HepG2 (cell line): ENCODE data around the gene SRRM4. TPM values are rescaled to one million over a fixed set of nuclear protein-coding genes. Genes with fewer than 3 reads are reported as not detected.

Experiments
- ATAC-seq: fragments of 200-7000 bp; cut with Tn5 transposase; 3 replicates; pipeline ENCODE4 v1.9.1; 2020; ENCODE audit warnings: mild to moderate bottlenecking, moderate library complexity
- BruUV-seq: library from RNA; stranded (reverse); fragments of 400-500 nt; replicated peaks from 2 replicates; lab custom pipeline; 2021; lab: Mats Ljungman, UMichigan
- CTCF ChIA-PET: fragments of 300-600 bp; formaldehyde crosslinking; extraction: SDS; loops from one replicate; lab custom pipeline; 2021; ENCODE audit warnings: low total read pairs, inconsistent platforms, low intra/inter-chr PET ratio; lab: Yijun Ruan, JAX
- POLR2A ChIA-PET: fragments of 350-600 bp; sonication (Branson Sonifier 250); formaldehyde crosslinking; loops from one replicate; lab custom pipeline; 2020; ENCODE audit warnings: antibody characterized with exemption, inconsistent platforms; lab: Yijun Ruan, JAX
- DNase-seq: peaks from one replicate; pipeline ENCODE4 v3.0.0-alpha.2; 2015; ENCODE audit warnings: low spot score
- FAIRE-seq: peaks from 3 replicates; lab custom pipeline; 2011; peaks lifted over from hg19 to GRCh38; lab: Jason Lieb, UNC
- H2AFZ ChIP-seq: one replicate; pipeline ENCODE4 v1.6.1; 2011; ENCODE audit warnings: low read length, inconsistent platforms
- H3K27ac ChIP-seq: fragments of 300-600 bp; 3 replicates; pipeline ENCODE4 v1.8.0; 2011; ENCODE audit warnings: mixed run types, mild to moderate bottlenecking, mixed read lengths, low read length, inconsistent platforms; ENCODE audit not compliant: insufficient read depth; ENCODE audit errors: extremely low read length
- H3K27me3 ChIP-seq, 2 experiments: fragments of 200-600 bp in 1 of 2; 2 replicates in 1 of 2; 3 replicates in 1 of 2; pipeline versions ENCODE4 v1.6.0 to v1.8.0; 2011; ENCODE audit warnings: low read length in 2 of 2, mild to moderate bottlenecking in 2 of 2, moderate library complexity in 2 of 2, inconsistent platforms in 1 of 2; ENCODE audit not compliant: insufficient read depth in 2 of 2, control insufficient read depth in 1 of 2
- H3K36me3 ChIP-seq, 2 experiments: fragments of 200-600 bp in 1 of 2; replicated peaks in 1 of 2; 2 replicates in 1 of 2; 3 replicates in 1 of 2; pipeline versions ENCODE4 v1.5.1 to v1.8.0; 2011; ENCODE audit warnings: low read length in 2 of 2, inconsistent platforms in 1 of 2; ENCODE audit not compliant: insufficient read depth in 2 of 2, control insufficient read depth in 1 of 2
- H3K4me1 ChIP-seq: 2 replicates; pipeline ENCODE4 v1.5.1; 2012; ENCODE audit warnings: low read length, inconsistent platforms; ENCODE audit not compliant: insufficient read depth
- H3K4me2 ChIP-seq: 2 replicates; pipeline ENCODE4 v1.6.0; 2011; ENCODE audit warnings: low read depth, low read length, inconsistent platforms
- H3K4me3 ChIP-seq, 3 experiments: fragments of 200-600 bp in 1 of 3; sonication (generic), shearing (Covaris generic) in 1 of 3; replicated peaks in 1 of 3; 2 replicates each; pipeline ENCODE4 v1.5.1; 2011 to 2016; ENCODE audit warnings: low read length in 3 of 3, inconsistent platforms in 2 of 3, low read depth in 2 of 3, mild to moderate bottlenecking in 2 of 3, control low read depth in 1 of 3, mixed read lengths in 1 of 3; ENCODE audit not compliant: insufficient read depth in 1 of 3
- H3K79me2 ChIP-seq: one replicate; pipeline ENCODE4 v1.6.1; 2011; ENCODE audit warnings: low read length, inconsistent platforms; ENCODE audit not compliant: insufficient read depth
- H3K9ac ChIP-seq: 2 replicates; pipeline ENCODE4 v1.6.0; 2011; ENCODE audit warnings: mild to moderate bottlenecking, low read depth, low read length, inconsistent platforms; ENCODE audit not compliant: insufficient read depth
- H3K9me3 ChIP-seq: 2 replicates; pipeline ENCODE4 v1.5.1; 2012; ENCODE audit warnings: mild to moderate bottlenecking, low read length
- H4K20me1 ChIP-seq: 2 replicates; pipeline ENCODE4 v1.6.0; 2011; ENCODE audit warnings: inconsistent platforms, mild to moderate bottlenecking, low read length, moderate library complexity; ENCODE audit not compliant: insufficient read depth
- ZNF350 ChIP-seq: sonication (generic); formaldehyde crosslinking; IDR thresholded peaks from 2 replicates; pipeline ENCODE4 v1.4.0; 2020; ENCODE audit warnings: mild to moderate bottlenecking, low read depth, missing genetic modification reagents, borderline replicate concordance
- WGBS: methylation state at CpG from one replicate; pipeline ENCODE4 v1.1.6; 2017; ENCODE audit warnings: low lambda C conversion rate; 5-methylcytosine and 5-hydroxymethylcytosine counted together
- in situ Hi-C: cut with HindIII; loops from 2 replicates; pipeline ENCODE4 v1.10.0; 2017; ENCODE audit warnings: low pct_unique_long_range_greater_than_20kb; ENCODE audit not compliant: extremely low pct_ligation_motif_present
- intact Hi-C: fragments of 100-400 bp; cut with micrococcal nuclease; formaldehyde crosslinking; loops from one replicate; pipeline ENCODE4 v1.10.0; 2022; ENCODE audit not compliant: unreplicated experiment
- polyA plus RNA-seq, 8 experiments: library from polyadenylated mRNA; depleted of rRNA in 3 of 8; stranded (reverse) in 7 of 8; unstranded in 1 of 8; fragments of >200 nt; fragmentation: Illumina TruSeq in 4 of 8; extraction: Trizol in 4 of 8; gene quantifications; 2 replicates each; pipeline versions ENCODE4 v1.2.1 to v1.2.3, GENCODE V29; 2011 to 2016; ENCODE audit warnings: low read depth in 4 of 8, missing spikeins in 1 of 8, mixed read lengths in 1 of 8; ENCODE audit not compliant: insufficient read depth in 1 of 8
- total RNA-seq, 5 experiments: library from RNA; depleted of rRNA; stranded (reverse); fragments of >200 nt; fragmentation: Illumina TruSeq; extraction: Trizol; gene quantifications; 2 replicates each; pipeline ENCODE4 v1.2.3, GENCODE V29; 2016; ENCODE audit warnings: low read depth in 1 of 5
- TF ChIP-seq, protein P1 (sequence below): sonication (generic); formaldehyde crosslinking; IDR thresholded peaks from 2 replicates; pipeline ENCODE4 v1.5.1; 2020; ENCODE audit warnings: missing genetic modification reagents, mild to moderate bottlenecking, borderline replicate concordance
- TF ChIP-seq, protein P2 (sequence below): sonication (generic); formaldehyde crosslinking; IDR thresholded peaks from 2 replicates; pipeline ENCODE4 v1.4.0; 2020; ENCODE audit warnings: mild to moderate bottlenecking, missing genetic modification reagents, borderline replicate concordance
- TF ChIP-seq, protein P3 (sequence below): fragments of 450-650 bp; IDR thresholded peaks from 2 replicates; pipeline ENCODE4 v1.6.1; 2017

Gene SRRM4
- total and polyA plus RNA-seq, 2 of the 13 experiments (the other 11 are each of a cell fraction or from before 2014, with no cell fraction given) = not detected

GRCh38 chr12:119206348-119207062 lies 225.2 kb downstream of the SRRM4 start (continued):
- TF ChIP-seq ZNF350 (CRISPR knock-in tag) = no peak
- TF ChIP-seq, protein P1, sequence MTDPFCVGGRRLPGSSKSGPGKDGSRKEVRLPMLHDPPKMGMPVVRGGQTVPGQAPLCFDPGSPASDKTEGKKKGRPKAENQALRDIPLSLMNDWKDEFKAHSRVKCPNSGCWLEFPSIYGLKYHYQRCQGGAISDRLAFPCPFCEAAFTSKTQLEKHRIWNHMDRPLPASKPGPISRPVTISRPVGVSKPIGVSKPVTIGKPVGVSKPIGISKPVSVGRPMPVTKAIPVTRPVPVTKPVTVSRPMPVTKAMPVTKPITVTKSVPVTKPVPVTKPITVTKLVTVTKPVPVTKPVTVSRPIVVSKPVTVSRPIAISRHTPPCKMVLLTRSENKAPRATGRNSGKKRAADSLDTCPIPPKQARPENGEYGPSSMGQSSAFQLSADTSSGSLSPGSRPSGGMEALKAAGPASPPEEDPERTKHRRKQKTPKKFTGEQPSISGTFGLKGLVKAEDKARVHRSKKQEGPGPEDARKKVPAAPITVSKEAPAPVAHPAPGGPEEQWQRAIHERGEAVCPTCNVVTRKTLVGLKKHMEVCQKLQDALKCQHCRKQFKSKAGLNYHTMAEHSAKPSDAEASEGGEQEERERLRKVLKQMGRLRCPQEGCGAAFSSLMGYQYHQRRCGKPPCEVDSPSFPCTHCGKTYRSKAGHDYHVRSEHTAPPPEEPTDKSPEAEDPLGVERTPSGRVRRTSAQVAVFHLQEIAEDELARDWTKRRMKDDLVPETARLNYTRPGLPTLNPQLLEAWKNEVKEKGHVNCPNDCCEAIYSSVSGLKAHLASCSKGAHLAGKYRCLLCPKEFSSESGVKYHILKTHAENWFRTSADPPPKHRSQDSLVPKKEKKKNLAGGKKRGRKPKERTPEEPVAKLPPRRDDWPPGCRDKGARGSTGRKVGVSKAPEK (CRISPR knock-in tag) = no peak

DNA sequence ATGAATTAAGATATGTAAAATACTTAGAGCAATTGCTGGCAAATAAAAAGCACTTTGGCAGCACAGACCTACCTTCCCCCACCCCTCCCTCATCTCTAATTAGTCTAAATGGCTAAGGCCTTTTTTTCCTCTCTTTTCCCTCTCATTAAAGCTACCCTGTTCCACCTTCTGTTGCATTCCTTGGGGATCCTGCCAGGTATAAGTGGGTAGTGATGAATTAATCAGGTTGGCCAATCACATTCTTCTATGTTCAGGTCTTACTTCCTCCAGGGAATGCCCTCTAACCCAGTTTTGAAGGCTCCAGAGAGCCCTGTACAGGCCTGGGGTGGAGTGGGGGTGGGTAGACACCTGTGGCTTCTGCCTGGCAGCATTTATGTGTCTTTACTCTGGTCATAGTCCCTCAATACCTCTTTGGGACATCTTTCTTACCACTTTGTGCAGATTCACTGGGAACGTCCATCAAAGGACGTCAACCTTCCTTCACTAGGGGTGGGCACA lies 225.8 kb downstream of the SRRM4 start:
- intact Hi-C loops (no loop called here), in situ Hi-C loops (no loop called here)
- Histone ChIP-seq H3K27me3 (no peaks in the 10 kb centered on the region; a peak in 1 of 5 replicates), H4K20me1 (no peaks in the 10 kb centered on the region), H3K36me3 (no peaks in the 10 kb centered on the region), H3K27ac (no peak overlapping the region), H3K4me1 (no peaks in the 10 kb centered on the region), H3K79me2 (no peaks in the 10 kb centered on the region), H2AFZ (no peak overlapping the region), H3K4me2 (no peak overlapping the region), H3K9me3 (no peaks in the 10 kb centered on the region), H3K9ac (no peak overlapping the region), H3K4me3 (no peak overlapping the region)
- 36% methylated on average over 2 of the region's 2 CpGs for WGBS
- CTCF ChIA-PET = no interaction called here
- POLR2A ChIA-PET = no interaction called here
- ATAC-seq = no peak
- FAIRE-seq = no peak
- no TSS peak for BruUV-seq
- DNase-seq = no peak
- TF ChIP-seq, protein P2, sequence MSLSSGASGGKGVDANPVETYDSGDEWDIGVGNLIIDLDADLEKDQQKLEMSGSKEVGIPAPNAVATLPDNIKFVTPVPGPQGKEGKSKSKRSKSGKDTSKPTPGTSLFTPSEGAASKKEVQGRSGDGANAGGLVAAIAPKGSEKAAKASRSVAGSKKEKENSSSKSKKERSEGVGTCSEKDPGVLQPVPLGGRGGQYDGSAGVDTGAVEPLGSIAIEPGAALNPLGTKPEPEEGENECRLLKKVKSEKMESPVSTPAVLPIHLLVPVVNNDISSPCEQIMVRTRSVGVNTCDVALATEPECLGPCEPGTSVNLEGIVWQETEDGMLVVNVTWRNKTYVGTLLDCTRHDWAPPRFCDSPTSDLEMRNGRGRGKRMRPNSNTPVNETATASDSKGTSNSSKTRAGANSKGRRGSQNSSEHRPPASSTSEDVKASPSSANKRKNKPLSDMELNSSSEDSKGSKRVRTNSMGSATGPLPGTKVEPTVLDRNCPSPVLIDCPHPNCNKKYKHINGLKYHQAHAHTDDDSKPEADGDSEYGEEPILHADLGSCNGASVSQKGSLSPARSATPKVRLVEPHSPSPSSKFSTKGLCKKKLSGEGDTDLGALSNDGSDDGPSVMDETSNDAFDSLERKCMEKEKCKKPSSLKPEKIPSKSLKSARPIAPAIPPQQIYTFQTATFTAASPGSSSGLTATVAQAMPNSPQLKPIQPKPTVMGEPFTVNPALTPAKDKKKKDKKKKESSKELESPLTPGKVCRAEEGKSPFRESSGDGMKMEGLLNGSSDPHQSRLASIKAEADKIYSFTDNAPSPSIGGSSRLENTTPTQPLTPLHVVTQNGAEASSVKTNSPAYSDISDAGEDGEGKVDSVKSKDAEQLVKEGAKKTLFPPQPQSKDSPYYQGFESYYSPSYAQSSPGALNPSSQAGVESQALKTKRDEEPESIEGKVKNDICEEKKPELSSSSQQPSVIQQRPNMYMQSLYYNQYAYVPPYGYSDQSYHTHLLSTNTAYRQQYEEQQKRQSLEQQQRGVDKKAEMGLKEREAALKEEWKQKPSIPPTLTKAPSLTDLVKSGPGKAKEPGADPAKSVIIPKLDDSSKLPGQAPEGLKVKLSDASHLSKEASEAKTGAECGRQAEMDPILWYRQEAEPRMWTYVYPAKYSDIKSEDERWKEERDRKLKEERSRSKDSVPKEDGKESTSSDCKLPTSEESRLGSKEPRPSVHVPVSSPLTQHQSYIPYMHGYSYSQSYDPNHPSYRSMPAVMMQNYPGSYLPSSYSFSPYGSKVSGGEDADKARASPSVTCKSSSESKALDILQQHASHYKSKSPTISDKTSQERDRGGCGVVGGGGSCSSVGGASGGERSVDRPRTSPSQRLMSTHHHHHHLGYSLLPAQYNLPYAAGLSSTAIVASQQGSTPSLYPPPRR = no peak
- TF ChIP-seq, protein P3, sequence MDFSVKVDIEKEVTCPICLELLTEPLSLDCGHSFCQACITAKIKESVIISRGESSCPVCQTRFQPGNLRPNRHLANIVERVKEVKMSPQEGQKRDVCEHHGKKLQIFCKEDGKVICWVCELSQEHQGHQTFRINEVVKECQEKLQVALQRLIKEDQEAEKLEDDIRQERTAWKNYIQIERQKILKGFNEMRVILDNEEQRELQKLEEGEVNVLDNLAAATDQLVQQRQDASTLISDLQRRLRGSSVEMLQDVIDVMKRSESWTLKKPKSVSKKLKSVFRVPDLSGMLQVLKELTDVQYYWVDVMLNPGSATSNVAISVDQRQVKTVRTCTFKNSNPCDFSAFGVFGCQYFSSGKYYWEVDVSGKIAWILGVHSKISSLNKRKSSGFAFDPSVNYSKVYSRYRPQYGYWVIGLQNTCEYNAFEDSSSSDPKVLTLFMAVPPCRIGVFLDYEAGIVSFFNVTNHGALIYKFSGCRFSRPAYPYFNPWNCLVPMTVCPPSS = no peak
